Endothelial cell of umbilical vein (primary cell): ENCODE measurements around the gene NRCAM. TPM values are rescaled to one million over a fixed set of nuclear protein-coding genes. Genes with fewer than 3 reads are reported as not detected.

ENCODE experiments used
- BruUV-seq: library from RNA; stranded (reverse); fragments of 400-500 nt; replicated peaks from 2 replicates; lab custom pipeline; 2021; lab: Mats Ljungman, UMichigan
- CTCF ChIA-PET: fragments of 300-600, 350-600 bp; sonication (Branson Sonifier 250); formaldehyde crosslinking; loops from one replicate; lab custom pipeline; 2021; ENCODE audit warnings: antibody characterized with exemption, inconsistent platforms; lab: Charles Lee
- POLR2A ChIA-PET: fragments of 300-600, 350-600 bp; sonication (Branson Sonifier 250); formaldehyde crosslinking; loops from one replicate; lab custom pipeline; 2021; ENCODE audit warnings: antibody characterized with exemption, inconsistent platforms; lab: Charles Lee
- DNase-seq: peaks from one replicate; pipeline ENCODE4 v3.0.0-alpha.2; 2011; ENCODE audit warnings: low read depth, low spot score
- FAIRE-seq: peaks from 2 replicates; lab custom pipeline; 2011; peaks lifted over from hg19 to GRCh38; lab: Jason Lieb, UNC
- H2AFZ ChIP-seq: 2 replicates; pipeline ENCODE4 v1.6.0; 2012; ENCODE audit warnings: low read depth, low read length, control low read depth, inconsistent platforms
- H3K27ac ChIP-seq: 2 replicates; pipeline ENCODE4 v1.5.1; 2011; ENCODE audit warnings: low read depth, mild to moderate bottlenecking, control low read depth, low read length, moderate library complexity; ENCODE audit not compliant: insufficient read depth
- H3K27me3 ChIP-seq, 2 experiments: 2 replicates each; pipeline versions ENCODE4 v1.6.0 to v1.6.1; 2011; ENCODE audit warnings: low read length in 2 of 2, mixed read lengths in 1 of 2; ENCODE audit not compliant: control insufficient read depth in 2 of 2, insufficient read depth in 2 of 2
- H3K36me3 ChIP-seq, 2 experiments: 2 replicates in 1 of 2; 3 replicates in 1 of 2; pipeline ENCODE4 v1.5.1; 2011; ENCODE audit warnings: low read length in 2 of 2, mild to moderate bottlenecking in 1 of 2, moderate library complexity in 1 of 2; ENCODE audit not compliant: control insufficient read depth in 2 of 2, insufficient read depth in 2 of 2; ENCODE audit errors: extremely low read depth in 1 of 2
- H3K4me1 ChIP-seq: 3 replicates; pipeline ENCODE4 v1.5.1; 2011; ENCODE audit warnings: mild to moderate bottlenecking, low read length; ENCODE audit not compliant: control insufficient read depth, insufficient read depth; ENCODE audit errors: extremely low read depth
- H3K4me2 ChIP-seq: 2 replicates; pipeline ENCODE4 v1.6.1; 2011; ENCODE audit warnings: low read length, control low read depth, mixed read lengths; ENCODE audit not compliant: insufficient read depth
- H3K4me3 ChIP-seq, 3 experiments: fragments of 200-600 bp in 1 of 3; sonication (generic), shearing (Covaris generic) in 1 of 3; replicated peaks in 1 of 3; 2 replicates each; pipeline ENCODE4 v1.5.1; 2011 to 2016; ENCODE audit warnings: control low read depth in 3 of 3, low read length in 3 of 3, mild to moderate bottlenecking in 2 of 3, inconsistent platforms in 1 of 3, low read depth in 1 of 3, moderate library complexity in 1 of 3; ENCODE audit not compliant: insufficient read depth in 1 of 3
- H3K79me2 ChIP-seq: 2 replicates; pipeline ENCODE4 v1.6.0; 2012; ENCODE audit warnings: low read length, inconsistent platforms; ENCODE audit not compliant: control insufficient read depth, insufficient read depth
- H3K9ac ChIP-seq: replicated peaks from 2 replicates; pipeline ENCODE3; 2011; ENCODE audit warnings: low read length, control low read depth; ENCODE audit not compliant: insufficient read depth; ENCODE audit errors: extremely low read depth
- H3K9me1 ChIP-seq: replicated peaks from 3 replicates; pipeline ENCODE4 v1.6.0; 2011; ENCODE audit warnings: mild to moderate bottlenecking, low read length; ENCODE audit not compliant: control insufficient read depth, insufficient read depth; ENCODE audit errors: extremely low read depth
- H3K9me3 ChIP-seq: replicated peaks from 2 replicates; pipeline ENCODE4 v1.5.1; 2012; ENCODE audit warnings: low read length, inconsistent platforms; ENCODE audit not compliant: control insufficient read depth, insufficient read depth
- H4K20me1 ChIP-seq: replicated peaks from 2 replicates; pipeline ENCODE3; 2011; ENCODE audit warnings: mild to moderate bottlenecking, low read length; ENCODE audit not compliant: control insufficient read depth, insufficient read depth; ENCODE audit errors: extremely low read depth
- EZH2 ChIP-seq: IDR thresholded peaks from 2 replicates; pipeline ENCODE4 v1.6.1; 2012; ENCODE audit warnings: borderline replicate concordance, low read depth, mild to moderate bottlenecking, moderate library complexity, low read length, inconsistent platforms; ENCODE audit not compliant: severe bottlenecking
- FOS ChIP-seq: IDR thresholded peaks from 2 replicates; pipeline ENCODE4 v1.6.1; 2011; ENCODE audit warnings: mild to moderate bottlenecking, low read length, moderate library complexity, borderline replicate concordance; ENCODE audit not compliant: insufficient read depth
- GATA2 ChIP-seq: IDR thresholded peaks from 2 replicates; pipeline ENCODE4 v1.7.0; 2011; ENCODE audit warnings: low read depth, mild to moderate bottlenecking, moderate library complexity, mixed read lengths, low read length; ENCODE audit not compliant: insufficient read length, insufficient read depth
- JUN ChIP-seq: IDR thresholded peaks from 2 replicates; pipeline ENCODE4 v1.6.1; 2011; ENCODE audit warnings: borderline replicate concordance, low read depth; ENCODE audit not compliant: insufficient read length, insufficient read depth
- MYC ChIP-seq: IDR thresholded peaks from one replicate; pipeline ENCODE4 v1.6.1; 2011; ENCODE audit warnings: mild to moderate bottlenecking, low read depth, low read length
- POLR2A ChIP-seq: IDR thresholded peaks from 2 replicates; pipeline ENCODE4 v1.6.1; 2012; ENCODE audit warnings: low read depth, mild to moderate bottlenecking, control low read depth, low read length
- POLR2AphosphoS5 ChIP-seq: IDR thresholded peaks from 2 replicates; pipeline ENCODE4 v1.6.1; 2012; ENCODE audit warnings: low read depth, mild to moderate bottlenecking, control low read depth, low read length, moderate library complexity; ENCODE audit not compliant: insufficient read depth
- dilution Hi-C: fragments of 300-500 bp; cut with MboI; formaldehyde crosslinking; loops from one replicate; pipeline ENCODE4 v1.15.0; 2019; ENCODE audit warnings: low sequenced_read_pairs; ENCODE audit not compliant: extremely low pct_ligation_motif_present
- intact Hi-C: fragments of 100-400 bp; cut with micrococcal nuclease; formaldehyde crosslinking; loops from one replicate; pipeline ENCODE4 v1.10.0; 2022
- polyA plus RNA-seq, 4 experiments: library from polyadenylated mRNA; depleted of rRNA in 3 of 4; stranded (reverse) in 3 of 4; unstranded in 1 of 4; fragments of >200 nt; gene quantifications; 2 replicates each; pipeline versions ENCODE4 v1.2.1 to v1.2.3, GENCODE V29; 2011 to 2012; ENCODE audit warnings: missing spikeins in 1 of 4
- total RNA-seq: library from RNA; stranded (reverse); gene quantifications from 2 replicates; pipeline ENCODE4 v1.2.3, GENCODE V29; 2021
- TF ChIP-seq, protein P1 (sequence below), 2 donors: IDR thresholded peaks; 1 replicate in 1 of 2; 2 replicates in 1 of 2; pipeline ENCODE4 v1.5.1; 2011; ENCODE audit warnings: low read length in 2 of 2, mild to moderate bottlenecking in 2 of 2, moderate library complexity in 2 of 2, control low read depth in 1 of 2, inconsistent platforms in 1 of 2, low read depth in 1 of 2; ENCODE audit not compliant: insufficient read depth in 1 of 2; ENCODE audit errors: extremely low read depth in 1 of 2
- TF ChIP-seq, protein P2 (sequence below): IDR thresholded peaks from 2 replicates; pipeline ENCODE4 v1.6.1; 2011; ENCODE audit not compliant: insufficient read depth, insufficient read length

The NRCAM gene
- total and polyA plus RNA-seq, 2 donors (not counting 3 experiments of a cell fraction or from before 2014, with no cell fraction given), result 26.0 to 47.6 TPM

DNA sequence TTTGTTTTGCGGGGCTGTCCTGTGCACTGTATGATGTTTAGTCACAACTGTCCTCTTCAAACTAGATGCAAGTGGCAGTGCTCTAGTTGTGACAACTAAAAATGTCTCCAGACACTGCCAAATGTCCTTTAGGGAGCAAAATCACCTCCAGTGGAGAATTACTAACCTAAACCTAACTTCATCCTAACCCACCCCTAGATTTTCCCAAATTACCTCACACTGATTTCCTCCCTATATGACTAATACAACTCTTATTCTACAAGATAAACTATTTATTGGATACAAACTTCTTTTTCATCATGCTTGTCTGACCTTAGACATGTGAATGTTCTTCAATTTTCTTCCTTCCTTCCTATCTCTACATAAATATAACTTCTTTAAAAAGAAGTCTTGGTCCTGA lies 43.3 kb upstream of the NRCAM start:
- DNase-seq (no peak), FAIRE-seq (no peak)
- Histone ChIP-seq H3K4me3 (no peak overlapping the region), H3K36me3 (peaks cover 2% of the 10 kb centered on the region in 2 experiments), H3K79me2 (no peaks in the 10 kb centered on the region), H3K9ac (no peak overlapping the region), H3K9me1 (no peaks in the 10 kb centered on the region), H3K27me3 (no peaks in the 10 kb centered on the region), H3K27ac (no peak overlapping the region), H4K20me1 (no peaks in the 10 kb centered on the region), H2AFZ (no peak overlapping the region), H3K4me1 (peaks cover 8% of the 10 kb centered on the region), H3K4me2 (no peak overlapping the region), H3K9me3 (no peaks in the 10 kb centered on the region)
- CTCF ChIA-PET, result interaction anchor here (1.2 to 1.7 kb wide), 2 partner anchors 47 to 318 kb away, joined by 3 to 5 read pairs; no protein-coding TSS in a partner anchor
- TF ChIP-seq, protein P1, sequence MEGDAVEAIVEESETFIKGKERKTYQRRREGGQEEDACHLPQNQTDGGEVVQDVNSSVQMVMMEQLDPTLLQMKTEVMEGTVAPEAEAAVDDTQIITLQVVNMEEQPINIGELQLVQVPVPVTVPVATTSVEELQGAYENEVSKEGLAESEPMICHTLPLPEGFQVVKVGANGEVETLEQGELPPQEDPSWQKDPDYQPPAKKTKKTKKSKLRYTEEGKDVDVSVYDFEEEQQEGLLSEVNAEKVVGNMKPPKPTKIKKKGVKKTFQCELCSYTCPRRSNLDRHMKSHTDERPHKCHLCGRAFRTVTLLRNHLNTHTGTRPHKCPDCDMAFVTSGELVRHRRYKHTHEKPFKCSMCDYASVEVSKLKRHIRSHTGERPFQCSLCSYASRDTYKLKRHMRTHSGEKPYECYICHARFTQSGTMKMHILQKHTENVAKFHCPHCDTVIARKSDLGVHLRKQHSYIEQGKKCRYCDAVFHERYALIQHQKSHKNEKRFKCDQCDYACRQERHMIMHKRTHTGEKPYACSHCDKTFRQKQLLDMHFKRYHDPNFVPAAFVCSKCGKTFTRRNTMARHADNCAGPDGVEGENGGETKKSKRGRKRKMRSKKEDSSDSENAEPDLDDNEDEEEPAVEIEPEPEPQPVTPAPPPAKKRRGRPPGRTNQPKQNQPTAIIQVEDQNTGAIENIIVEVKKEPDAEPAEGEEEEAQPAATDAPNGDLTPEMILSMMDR (IDR thresholded peaks at IDR 0.05; ENCODE audit: extremely low read depth in 1 of 2, insufficient read depth in 1 of 2, low read depth in 1 of 2, low read length in 2 of 2), result no peak
- TF ChIP-seq POLR2A, result no peak
- no peak for TF ChIP-seq POLR2AphosphoS5
- TF ChIP-seq JUN, result no peak
- TF ChIP-seq MYC, result no peak
- TF ChIP-seq EZH2, result no peak
- TF ChIP-seq, protein P2, sequence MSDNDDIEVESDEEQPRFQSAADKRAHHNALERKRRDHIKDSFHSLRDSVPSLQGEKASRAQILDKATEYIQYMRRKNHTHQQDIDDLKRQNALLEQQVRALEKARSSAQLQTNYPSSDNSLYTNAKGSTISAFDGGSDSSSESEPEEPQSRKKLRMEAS, result no peak
- TF ChIP-seq FOS, result no peak
- no peak for TF ChIP-seq GATA2
- POLR2A ChIA-PET, result no interaction called here
- dilution Hi-C loops (loop anchor here (25.0 kb wide), 1 partner anchor 312 kb away; no protein-coding TSS in a partner anchor), intact Hi-C loops (no loop called here)
- no TSS peak for BruUV-seq
